OCI-LY7 (cell line): ENCODE results near the gene FNDC3B.

ENCODE experiments used
- EZH2phosphoT487 ChIP-seq: fragments of 200-600 bp; sonication (generic); IDR thresholded peaks from 2 replicates; pipeline ENCODE4 v1.6.1; 2018; ENCODE audit warnings: low read depth, borderline replicate concordance, mild to moderate bottlenecking, mixed run types, antibody characterized with exemption, low read length, moderate library complexity, mixed read lengths
- TF ChIP-seq, protein P1 (sequence below): fragments of 200-600 bp; sonication (generic); conservative IDR thresholded peaks from 2 replicates; pipeline ENCODE4 v1.5.1; 2014; ENCODE audit warnings: mild to moderate bottlenecking, antibody characterized with exemption, low read length, moderate library complexity, mixed read lengths

DNA sequence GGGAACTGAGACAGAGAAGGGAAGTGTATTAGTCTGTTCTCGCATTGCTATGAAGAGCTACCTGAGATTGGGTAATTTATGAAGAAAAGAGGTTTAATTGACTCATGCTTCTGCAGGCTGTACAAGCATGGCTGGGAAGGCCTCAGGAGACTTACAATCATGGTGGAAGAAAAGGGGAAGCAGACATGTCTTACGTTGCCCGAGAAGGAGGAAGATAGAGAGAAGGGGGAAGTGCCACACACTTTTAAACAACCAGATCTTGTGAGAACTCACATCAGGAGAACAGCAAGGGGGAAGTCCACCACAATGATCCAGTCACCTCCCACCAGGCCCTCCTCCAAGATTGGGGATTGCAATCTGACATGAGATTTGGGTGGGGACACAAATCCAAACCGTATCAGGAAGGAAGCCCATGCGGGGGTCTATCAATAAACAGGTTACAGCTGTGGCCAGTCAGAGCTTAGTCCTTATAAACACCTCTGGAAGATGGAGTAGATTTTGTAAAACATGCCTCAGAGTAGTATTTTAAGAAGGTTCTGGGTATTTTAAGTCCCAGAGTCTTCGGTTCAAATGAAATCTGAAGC, 254.9 kb downstream of the FNDC3B start:
- TF ChIP-seq, protein P1, sequence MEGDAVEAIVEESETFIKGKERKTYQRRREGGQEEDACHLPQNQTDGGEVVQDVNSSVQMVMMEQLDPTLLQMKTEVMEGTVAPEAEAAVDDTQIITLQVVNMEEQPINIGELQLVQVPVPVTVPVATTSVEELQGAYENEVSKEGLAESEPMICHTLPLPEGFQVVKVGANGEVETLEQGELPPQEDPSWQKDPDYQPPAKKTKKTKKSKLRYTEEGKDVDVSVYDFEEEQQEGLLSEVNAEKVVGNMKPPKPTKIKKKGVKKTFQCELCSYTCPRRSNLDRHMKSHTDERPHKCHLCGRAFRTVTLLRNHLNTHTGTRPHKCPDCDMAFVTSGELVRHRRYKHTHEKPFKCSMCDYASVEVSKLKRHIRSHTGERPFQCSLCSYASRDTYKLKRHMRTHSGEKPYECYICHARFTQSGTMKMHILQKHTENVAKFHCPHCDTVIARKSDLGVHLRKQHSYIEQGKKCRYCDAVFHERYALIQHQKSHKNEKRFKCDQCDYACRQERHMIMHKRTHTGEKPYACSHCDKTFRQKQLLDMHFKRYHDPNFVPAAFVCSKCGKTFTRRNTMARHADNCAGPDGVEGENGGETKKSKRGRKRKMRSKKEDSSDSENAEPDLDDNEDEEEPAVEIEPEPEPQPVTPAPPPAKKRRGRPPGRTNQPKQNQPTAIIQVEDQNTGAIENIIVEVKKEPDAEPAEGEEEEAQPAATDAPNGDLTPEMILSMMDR, result no peak
- no peak for TF ChIP-seq EZH2phosphoT487
